GM19438 (cell line): Measurements from ENCODE around the gene SERPINC1.
"Not testable (repeated sequence)": the region's sequence is repeated elsewhere in the genome, so short reads cannot be mapped to it uniquely, and the experiment has no call there.

Source experiments
- ATAC-seq: cut with Tn5 transposase; IDR thresholded peaks from one replicate; pipeline ENCODE4 v1.9.1; 2021; ENCODE audit warnings: low read depth; ENCODE audit not compliant: unreplicated experiment

Gene SERPINC1

DNA sequence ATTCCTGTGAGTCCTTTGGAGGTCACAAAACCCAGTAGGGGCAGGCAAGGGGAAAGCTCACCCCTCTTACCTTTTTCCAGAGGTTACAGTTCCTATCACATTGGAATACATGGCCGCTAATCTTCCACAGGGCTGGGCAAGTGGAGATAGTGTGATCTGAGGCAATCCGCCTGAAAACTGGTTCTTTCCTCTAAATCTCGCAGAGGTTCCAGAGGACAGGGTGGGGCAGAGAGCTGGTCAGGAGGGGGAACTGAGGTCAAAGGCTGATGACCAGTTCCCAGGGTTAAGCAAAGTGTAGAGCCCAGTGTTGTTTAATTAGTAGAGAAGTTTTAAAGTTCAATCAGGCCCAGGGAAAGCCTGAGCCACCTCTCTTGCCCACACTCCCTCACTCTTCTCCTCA is at the start of gene SERPINC1:
Gene SERPINC1 (minus strand): TSS at position 179 of the 400 bp plus-strand sequence. CDS start 68 bp downstream, at position 111.
- ATAC-seq = no peak

DNA sequence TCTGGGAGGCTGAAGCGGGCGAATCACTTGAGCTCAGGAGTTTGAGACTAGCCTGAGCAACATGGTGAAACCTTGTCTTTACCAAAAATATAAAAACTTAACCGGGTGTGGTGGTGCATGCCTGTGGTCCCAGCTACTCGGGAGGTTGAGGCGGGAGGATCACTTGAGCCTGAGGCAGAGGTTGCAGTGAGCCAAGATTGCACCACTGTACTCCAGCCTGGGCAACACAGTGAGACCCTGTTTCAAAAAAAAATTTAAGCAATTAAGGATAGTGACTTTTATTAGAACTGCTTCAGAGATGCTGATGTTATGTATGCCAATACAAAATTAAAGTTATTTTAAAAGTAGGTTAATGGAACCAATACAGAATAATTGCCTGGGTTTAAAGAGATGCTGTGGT is 48.8 kb upstream of the SERPINC1 start:
- ATAC-seq = not testable (repeated sequence)

DNA sequence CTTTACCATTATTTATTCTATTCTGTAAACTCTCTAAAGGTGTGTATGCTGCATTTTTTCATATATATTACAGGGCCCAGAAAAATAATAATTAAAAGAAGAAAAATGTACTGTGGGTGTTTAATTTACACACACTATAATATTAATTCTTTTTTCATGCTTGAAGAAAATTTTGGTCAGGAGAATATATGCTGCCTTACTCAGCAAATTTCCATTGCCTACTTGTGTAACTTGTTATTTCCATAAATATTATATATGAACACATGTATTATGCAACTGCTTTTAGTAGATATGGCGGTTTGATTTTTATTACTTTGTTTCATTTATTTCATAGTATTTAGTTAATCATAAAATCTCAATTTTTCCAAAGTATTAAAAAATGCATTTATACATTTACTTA is 46.4 kb upstream of the SERPINC1 start:
- no peak for ATAC-seq

DNA sequence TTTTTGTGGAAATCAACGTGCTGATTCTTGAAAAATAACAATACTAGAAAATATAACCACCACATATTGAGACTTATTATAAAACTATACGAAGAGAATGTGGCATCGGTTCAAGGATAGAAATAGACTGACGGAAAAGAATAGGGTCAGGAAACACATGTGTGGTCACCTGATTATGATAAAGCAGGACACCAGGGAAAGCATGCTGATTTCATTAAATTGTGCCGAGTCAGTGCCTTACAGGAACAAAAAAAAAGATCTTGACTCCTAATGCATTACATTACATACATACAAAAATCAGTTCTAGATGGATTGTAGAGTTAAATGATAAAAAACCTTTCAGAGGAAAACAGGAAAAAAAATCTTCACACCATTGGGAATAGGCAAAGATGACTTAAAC is 43.5 kb upstream of the SERPINC1 start:
- no peak for ATAC-seq

DNA sequence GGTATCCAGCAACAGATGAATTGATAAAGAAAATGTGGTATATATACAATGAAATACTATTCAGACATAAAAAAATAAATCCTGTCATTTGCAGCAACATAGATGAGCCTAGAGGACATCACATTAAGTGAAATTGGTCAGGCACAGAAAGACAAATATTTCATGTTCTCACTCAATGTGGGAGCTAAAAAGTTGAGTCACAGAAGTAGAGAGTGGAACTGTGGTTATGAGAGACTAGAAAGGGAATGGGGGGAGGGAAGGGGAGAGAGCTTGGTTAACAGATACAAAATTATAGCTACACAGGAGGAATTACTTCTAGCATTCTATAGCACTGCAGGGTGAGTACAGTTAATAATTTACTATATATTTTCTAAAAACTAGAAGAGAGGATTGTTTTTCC is 37.1 kb upstream of the SERPINC1 start:
- ATAC-seq = no peak

DNA sequence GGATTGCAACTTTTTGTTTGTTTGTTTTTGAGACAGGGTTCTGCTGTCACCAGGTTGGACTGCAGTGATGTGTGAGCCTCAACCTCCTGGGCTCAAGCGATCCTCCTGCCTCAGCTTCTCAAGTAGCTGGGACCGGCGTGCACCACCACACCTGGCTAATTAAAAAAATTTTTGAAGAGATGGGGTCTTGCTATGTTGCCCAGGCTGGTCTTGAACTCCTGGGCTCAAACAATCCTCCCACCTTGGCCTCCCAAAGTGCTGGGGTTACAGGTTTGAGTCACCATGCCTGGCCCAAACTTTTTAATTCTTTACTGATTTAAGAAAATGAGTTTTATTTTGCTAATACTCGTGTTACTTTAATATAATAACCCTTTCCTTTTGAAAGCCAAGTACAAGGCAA is 31.5 kb upstream of the SERPINC1 start:
- no peak for ATAC-seq

DNA sequence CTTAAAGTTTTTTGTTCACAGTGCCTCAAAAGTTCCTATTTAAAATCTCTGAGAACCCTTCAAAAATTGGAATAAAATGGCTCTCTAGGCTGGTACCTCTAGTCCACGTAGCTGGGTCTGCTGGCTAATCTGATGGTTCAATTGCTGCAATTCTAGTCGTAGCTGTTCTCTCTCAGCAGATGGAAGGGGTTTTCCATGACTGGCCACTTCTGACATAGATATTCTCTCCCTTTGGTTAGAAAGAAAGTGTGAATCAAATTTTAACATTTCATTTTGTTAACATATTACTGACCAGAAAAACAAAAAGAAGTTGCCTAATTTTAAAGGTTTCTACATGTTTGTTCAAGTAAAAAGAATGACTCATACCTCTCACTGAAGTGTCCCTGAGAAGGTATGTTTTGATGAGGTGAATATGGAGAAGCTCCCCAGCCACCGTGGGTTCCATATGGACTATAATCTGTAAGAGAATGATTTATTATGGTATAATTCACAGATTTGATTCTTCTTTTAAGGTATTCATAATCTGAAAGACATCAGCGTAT is 29.3 kb upstream of the SERPINC1 start:
- no peak for ATAC-seq

DNA sequence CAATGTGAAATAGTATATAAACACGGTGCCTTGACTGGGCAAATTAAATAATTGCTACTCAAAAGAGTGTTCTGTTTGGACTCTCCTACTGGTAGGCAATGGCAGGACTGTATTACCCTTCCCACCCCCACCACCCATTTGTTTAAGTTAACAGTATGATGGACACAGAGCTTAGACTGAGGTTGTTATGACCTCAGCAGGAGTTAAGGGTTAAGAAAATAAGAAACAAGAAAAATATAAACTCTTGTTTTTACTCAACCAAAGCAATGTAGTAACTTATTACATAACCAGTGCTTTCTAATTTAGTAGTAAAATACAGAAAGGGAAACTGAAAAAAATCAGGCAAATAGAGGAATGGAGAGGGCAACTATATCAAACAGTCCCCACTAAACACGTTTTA is 19.9 kb upstream of the SERPINC1 start:
- no peak for ATAC-seq

DNA sequence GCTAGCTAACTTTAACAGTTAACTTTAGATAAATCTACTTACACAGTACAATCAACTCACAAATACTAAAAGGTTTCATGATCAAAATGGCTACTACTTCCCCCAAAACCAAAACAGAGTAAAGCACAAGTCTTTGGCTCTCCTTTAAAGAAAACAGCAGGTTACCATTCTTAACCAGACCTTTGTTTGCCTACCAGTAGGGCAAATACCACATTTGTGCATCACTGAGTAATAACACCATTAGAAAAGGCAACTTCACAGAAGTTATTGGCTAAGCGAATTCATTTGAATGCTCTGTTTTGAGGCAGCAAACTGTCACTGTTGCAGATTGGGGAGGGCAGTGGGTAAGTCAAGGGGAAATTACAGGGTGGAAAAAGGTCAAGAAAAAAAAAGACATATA is 17.3 kb upstream of the SERPINC1 start:
- ATAC-seq = no peak

DNA sequence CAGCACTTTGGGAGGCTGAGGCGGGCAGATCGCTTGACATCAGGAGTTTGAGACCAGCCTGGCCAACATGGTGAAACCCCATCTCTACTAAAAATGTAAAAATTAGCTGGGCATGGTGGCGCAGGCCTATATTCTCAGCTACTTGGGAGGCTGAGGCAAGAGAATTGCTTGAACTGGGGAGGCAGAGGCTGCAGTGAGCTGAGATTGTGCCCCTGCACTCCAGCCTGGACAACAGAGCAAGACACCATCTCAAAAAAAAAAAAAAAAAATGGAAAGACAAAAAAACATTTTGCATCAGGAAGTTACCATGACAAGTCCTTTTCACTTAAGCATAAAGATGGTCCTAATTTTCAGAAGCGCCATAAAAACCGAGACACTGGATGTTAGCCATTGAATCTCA is 13.4 kb upstream of the SERPINC1 start:
- ATAC-seq = not testable (repeated sequence)

DNA sequence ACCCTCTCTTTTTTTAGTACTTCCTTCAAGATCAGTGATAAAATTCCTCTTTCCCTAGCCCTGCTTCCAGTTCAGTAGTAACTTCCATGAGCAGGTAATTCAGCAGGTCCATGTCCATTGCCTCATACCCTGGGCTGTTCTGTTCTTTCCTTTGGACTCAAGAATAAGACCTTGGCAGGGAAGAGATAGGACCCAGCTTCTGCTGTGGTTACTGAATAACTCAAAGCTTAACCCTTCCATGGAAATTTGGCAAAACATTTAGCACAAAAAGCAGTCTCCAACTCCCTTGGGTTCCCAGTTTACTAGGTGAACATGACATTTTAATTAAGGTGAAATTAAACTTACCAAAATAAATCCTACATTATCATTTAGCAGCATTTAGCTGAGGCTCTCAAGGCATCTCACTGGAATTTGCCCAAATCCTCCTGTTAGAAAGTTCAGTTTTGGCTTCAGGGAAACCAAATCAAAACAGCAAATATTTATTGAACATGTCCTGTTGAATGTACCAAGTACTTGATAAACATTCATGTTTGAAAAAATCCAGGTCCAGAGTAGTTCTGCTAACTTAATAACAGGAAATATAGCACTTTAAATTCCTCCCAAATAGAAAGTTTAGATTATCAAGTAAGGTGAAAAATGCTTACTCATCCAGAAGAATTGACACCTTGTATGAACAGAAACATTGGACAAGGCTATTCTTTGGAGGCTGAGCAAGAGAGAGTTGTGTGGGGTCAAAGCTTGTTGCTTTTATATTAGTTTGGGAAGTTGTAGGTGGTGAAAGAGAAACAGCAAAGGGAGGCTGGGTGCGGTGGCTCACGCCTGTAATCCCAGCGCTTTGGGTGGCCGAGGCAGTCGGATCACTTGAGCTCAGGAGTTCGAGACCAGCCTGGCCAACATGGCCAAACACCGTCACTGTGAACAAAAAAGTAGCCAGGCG is 8.4 kb upstream of the SERPINC1 start:
- no peak for ATAC-seq

DNA sequence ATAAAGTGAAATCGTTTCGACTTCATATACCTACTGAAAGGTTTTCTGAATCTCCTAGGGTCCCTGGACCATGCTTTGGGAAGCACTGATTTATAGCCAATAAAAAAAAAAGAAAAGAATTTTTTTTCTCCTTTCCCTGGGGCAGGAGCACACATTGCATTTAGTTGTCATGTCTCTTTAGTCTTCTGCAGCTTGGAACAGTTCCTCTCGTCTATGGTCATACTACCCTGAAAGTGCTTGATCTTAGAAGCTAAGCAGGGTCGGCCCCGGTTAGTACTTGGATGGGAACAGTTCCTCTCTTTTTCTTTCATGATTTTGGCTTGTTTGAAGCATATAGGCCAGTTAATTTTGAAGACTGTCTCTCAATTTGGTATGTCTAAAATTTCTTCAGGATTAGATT is 3.7 kb upstream of the SERPINC1 start:
- ATAC-seq = no peak

DNA sequence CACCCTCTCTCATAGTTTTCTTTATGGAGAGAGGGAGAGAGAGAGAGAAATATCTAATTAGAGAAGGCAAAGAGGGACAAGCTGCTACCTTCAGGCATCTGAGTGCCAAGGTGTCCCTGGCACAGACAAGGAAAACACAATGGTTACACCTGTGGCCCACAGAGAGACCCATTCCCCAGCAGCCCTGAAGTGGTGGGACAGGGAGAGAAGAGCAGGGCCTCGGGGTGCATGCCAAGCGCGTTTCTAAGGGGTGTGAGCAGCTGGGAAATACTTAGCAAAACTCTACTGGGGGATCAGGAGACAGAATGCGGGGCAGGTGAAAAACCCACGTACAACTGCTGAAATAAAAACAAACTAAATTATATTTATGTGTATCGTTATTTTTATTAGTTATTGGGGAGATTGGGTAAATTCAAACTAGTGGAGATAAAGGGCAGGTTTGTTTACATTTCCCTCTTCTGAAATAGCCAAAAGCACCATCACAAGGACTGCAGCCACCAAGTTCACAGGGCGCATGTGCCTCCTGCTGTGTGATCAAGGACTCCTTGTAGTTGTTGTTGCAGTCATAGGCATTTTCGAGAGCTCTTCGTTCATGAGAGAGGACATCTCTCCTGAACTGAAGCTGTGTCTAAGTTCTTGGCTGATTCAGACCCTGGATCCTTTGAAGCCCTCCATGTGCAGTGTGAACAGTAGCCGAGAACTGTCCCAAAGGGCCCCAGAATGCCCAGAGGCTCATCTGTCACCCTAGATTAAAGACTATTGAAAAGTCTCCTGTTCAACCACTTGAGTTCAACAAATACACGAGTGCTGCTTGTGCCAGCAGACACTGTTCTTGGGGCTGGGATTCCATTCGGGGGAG is 737 bp upstream of the SERPINC1 start:
- no peak for ATAC-seq

DNA sequence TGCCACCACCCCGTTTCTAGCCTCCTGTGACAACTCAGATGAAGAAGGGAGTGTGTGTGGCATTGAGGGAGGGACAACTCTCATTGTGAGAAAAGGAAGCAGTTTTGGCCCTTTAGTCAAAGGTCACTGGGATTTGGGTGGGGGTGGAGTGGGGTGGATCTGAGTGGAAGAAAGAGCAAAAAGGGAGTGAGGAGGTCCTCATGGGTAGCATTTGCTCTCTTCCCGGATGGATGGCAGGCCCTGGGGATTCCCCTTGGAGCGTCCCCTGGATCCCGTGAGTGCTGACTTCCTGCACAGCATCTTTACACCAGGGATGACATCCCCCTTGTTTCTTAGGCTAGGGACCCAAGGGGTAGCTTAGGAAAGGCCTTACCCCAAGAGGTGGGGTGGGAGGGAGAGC is 460 bp downstream of the SERPINC1 start:
- ATAC-seq = no peak

DNA sequence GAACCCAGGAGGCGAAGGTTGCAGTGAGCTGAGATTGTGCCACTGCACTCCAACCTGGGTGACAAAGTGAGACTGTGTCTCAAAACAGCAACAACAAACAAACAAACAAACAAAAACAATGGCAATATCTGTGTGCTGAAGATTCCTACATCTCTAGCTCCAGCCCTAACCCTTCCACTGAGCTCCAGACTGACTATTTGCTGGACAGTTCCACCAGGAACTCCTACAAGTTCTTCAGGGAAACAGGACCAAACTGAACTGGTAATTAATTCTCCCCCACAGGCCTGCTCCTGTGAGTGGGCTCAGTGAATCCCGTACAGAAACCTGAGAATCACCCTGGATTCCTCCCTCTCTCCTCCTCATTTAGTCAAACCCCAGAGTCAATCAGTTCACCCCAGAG is 1.5 kb downstream of the SERPINC1 start:
- no peak for ATAC-seq

DNA sequence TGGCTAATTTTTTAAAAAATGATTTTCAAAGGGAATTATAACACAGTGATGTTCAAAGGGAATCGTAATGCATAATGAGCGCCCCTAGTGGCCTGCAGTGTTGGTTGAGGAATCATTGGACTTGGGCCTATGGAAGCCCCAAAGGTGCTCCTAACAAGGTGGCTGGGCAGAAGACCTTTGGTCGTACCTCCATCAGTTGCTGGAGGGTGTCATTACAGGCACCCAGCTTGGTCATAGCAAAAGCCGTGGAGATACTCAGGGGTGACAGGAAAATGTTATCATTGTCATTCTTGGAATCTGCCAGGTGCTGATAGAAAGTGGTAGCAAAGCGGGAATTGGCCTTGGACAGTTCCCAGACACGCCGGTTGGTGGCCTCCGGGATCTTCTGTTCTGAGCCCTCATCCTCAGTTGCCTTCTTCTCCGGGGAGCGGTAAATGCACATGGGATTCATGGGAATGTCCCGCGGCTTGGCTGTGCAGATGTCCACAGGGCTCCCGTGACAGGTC is 2.7 kb downstream of the SERPINC1 start:
- ATAC-seq = no peak

DNA sequence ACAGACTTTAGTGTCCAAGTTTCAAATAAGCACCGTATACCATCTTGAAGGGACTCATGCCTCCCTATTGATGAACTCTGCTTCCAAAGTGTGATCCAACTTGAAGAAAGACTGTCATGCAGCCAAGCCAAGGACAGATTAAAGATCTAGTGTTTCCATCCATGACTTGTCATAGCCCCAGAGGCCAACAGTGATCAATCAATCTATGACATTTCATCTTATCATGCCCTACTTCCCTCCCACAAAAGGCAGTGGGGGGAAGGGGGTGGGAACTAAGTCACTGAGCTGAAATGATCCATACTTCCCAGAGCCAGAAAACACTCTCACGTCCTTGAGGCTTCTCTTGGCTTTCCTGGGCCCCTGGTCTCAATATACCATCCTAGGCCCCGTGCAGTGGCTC is 4.0 kb downstream of the SERPINC1 start:
- no peak for ATAC-seq

DNA sequence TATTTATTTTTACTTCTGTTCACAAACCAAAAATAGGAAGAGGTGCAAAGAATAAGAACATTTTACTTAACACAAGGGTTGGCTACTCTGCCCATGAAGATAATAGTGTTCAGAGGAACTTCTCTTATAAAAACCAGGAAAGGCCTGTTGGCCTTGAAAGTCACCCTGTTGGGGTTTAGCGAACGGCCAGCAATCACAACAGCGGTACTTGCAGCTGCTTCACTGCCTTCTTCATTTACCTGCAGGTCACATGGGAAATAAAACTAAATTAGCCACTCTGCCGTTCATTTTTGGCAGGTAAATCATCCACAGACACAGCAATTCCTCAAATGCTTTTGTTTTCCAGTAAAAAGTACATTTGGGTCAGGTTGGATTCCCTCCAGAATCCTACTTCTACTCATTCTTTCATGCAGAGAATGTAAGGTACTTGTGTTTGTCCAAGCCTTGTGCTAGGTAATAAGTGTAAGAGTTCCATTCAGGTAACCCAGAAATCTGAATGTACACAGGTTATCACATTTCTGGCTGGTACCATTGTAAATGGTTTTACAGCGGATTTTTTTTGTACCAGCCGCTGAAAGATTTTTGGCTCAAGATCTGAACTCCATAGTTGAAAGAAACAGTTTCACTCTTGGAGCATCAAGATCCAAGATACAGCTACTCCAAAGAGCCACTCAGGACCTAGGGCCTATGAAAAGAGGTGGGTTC is 13.1 kb downstream of the SERPINC1 start:
- no peak for ATAC-seq

DNA sequence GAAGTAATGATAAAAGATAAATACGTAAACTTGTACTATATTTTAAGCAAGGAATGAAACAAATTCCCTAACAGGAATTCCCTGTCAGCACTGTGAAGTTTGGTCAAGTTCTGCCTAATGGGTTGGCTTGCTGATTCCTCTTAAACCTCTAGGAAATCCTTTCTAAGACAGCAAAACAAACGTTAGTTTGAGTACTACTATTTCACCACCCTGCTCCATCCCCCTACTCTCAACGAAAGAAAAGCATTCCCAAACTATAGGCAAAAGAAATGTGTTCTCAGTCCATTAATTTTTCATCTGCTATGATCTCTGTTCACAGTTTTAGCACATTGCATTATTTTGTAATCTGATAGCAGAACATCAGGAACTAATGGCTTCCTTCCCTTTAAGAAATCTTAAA is 16.1 kb downstream of the SERPINC1 start:
- no peak for ATAC-seq

DNA sequence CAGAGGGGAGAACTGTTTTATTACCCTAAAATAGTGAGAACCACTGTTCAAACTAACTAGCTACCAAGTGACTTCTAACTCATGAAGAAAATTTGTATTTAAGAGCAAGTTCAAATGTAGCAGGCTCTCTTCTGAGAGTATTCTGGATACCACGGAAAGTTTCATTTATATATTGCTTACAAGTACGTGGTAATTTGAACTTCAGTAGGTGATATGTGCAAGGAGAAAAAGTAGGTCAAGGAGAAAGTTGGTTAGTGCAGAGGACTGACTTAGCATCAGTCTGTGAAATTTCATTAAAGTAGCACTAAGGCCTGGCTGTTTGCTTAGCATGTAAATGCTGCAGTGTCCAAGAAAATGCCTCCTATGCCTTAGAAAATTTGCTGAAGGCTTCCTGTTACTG is 16.7 kb downstream of the SERPINC1 start:
- ATAC-seq = no peak
